Measurements from ENCODE around the gene MCM8. TPM values are rescaled to one million over a fixed set of nuclear protein-coding genes. Genes with fewer than 3 reads are reported as not detected.
A peak's percentile ranks its signal among the peaks of the same experiment; 100 is the strongest.

Gene MCM8
- total RNA-seq, 1 donor from 2014 or later = 7.1 TPM

- Mint-ChIP-seq H3K4me1 (ENCODE audit: unreplicated experiment) (peaks cover 4% of the 10 kb centered on the region), H3K27ac (ENCODE audit: unreplicated experiment) (peak overlapping the region; percentile 41), H3K36me3 (ENCODE audit: unreplicated experiment) (peaks cover 2% of the 10 kb centered on the region), H3K9me3 (ENCODE audit: unreplicated experiment) (no peaks in the 10 kb centered on the region), H3K4me3 (ENCODE audit: unreplicated experiment) (no peak overlapping the region), H3K27me3 (ENCODE audit: unreplicated experiment) (no peaks in the 10 kb centered on the region)
- no peak for TF ChIP-seq CTCF (IDR thresholded peaks at IDR 0.05)
- no peak for DNase-seq (ENCODE audit: extremely low spot score, unreplicated experiment)
Measured at GRCh38 chr20:5974531-5974930, 24.1 kb downstream of the MCM8 start.

GRCh38 chr20:5975778-5976177 lies 25.3 kb downstream of the MCM8 start:
- no peak for DNase-seq (ENCODE audit: extremely low spot score, unreplicated experiment)
- H3K9me3 Mint-ChIP-seq (ENCODE audit: unreplicated experiment) = no peaks in the 10 kb centered on the region
- H3K4me3 Mint-ChIP-seq (ENCODE audit: unreplicated experiment) = no peak overlapping the region
- peaks cover 3% of the 10 kb centered on the region for H3K36me3 Mint-ChIP-seq (ENCODE audit: unreplicated experiment)
- no peak for TF ChIP-seq CTCF (IDR thresholded peaks at IDR 0.05)
- no peak overlapping the region for H3K27ac Mint-ChIP-seq (ENCODE audit: unreplicated experiment)
- H3K27me3 Mint-ChIP-seq (ENCODE audit: unreplicated experiment) = no peaks in the 10 kb centered on the region
- peaks cover 4% of the 10 kb centered on the region for H3K4me1 Mint-ChIP-seq (ENCODE audit: unreplicated experiment)

- Mint-ChIP-seq H3K9me3 (ENCODE audit: unreplicated experiment) (no peaks in the 10 kb centered on the region), H3K27ac (ENCODE audit: unreplicated experiment) (no peak overlapping the region), H3K4me1 (ENCODE audit: unreplicated experiment) (peaks cover 4% of the 10 kb centered on the region), H3K4me3 (ENCODE audit: unreplicated experiment) (no peak overlapping the region), H3K36me3 (ENCODE audit: unreplicated experiment) (peaks cover 3% of the 10 kb centered on the region), H3K27me3 (ENCODE audit: unreplicated experiment) (no peaks in the 10 kb centered on the region)
- no peak for DNase-seq (ENCODE audit: extremely low spot score, unreplicated experiment)
- TF ChIP-seq CTCF (IDR thresholded peaks at IDR 0.05) = no peak
Measured at GRCh38 chr20:5977223-5977622, 26.8 kb downstream of the MCM8 start.

- Mint-ChIP-seq H3K27ac (ENCODE audit: unreplicated experiment) (no peak overlapping the region), H3K9me3 (ENCODE audit: unreplicated experiment) (no peaks in the 10 kb centered on the region)
Measured at GRCh38 chr20:5977975-5978374, 27.5 kb downstream of the MCM8 start.

GRCh38 chr20:5979801-5980200 lies 29.3 kb downstream of the MCM8 start:
- no peak overlapping the region for H3K27ac Mint-ChIP-seq (ENCODE audit: unreplicated experiment)
- TF ChIP-seq CTCF (IDR thresholded peaks at IDR 0.05) = no peak
- no peaks in the 10 kb centered on the region for H3K27me3 Mint-ChIP-seq (ENCODE audit: unreplicated experiment)
- H3K4me3 Mint-ChIP-seq (ENCODE audit: unreplicated experiment) = no peak overlapping the region
- H3K9me3 Mint-ChIP-seq (ENCODE audit: unreplicated experiment) = no peaks in the 10 kb centered on the region
- no peak for DNase-seq (ENCODE audit: extremely low spot score, unreplicated experiment)
- H3K4me1 Mint-ChIP-seq (ENCODE audit: unreplicated experiment) = no peaks in the 10 kb centered on the region
- H3K36me3 Mint-ChIP-seq (ENCODE audit: unreplicated experiment) = peaks cover 5% of the 10 kb centered on the region

More at GRCh38 chr20:5977975-5978374, 27.5 kb downstream of the MCM8 start:
- no peaks in the 10 kb centered on the region for H3K27me3 Mint-ChIP-seq (ENCODE audit: unreplicated experiment)
- H3K4me1 Mint-ChIP-seq (ENCODE audit: unreplicated experiment) = peaks cover 2% of the 10 kb centered on the region
- DNase-seq (ENCODE audit: extremely low spot score, unreplicated experiment) = no peak
- TF ChIP-seq CTCF (IDR thresholded peaks at IDR 0.05) = no peak
- H3K4me3 Mint-ChIP-seq (ENCODE audit: unreplicated experiment) = no peak overlapping the region
- H3K36me3 Mint-ChIP-seq (ENCODE audit: unreplicated experiment) = peaks cover 3% of the 10 kb centered on the region
